DND-41 (cell line): ENCODE data around the gene SMC1B.

Source experiments
- EZH2 ChIP-seq: IDR thresholded peaks from 3 replicates; pipeline ENCODE4 v1.6.1; 2012; ENCODE audit warnings: borderline replicate concordance, low read depth, mild to moderate bottlenecking, moderate library complexity, low read length, inconsistent platforms; ENCODE audit not compliant: severe bottlenecking
- TF ChIP-seq, protein P1 (sequence below): IDR thresholded peaks from 2 replicates; pipeline ENCODE4 v1.5.1; 2012; ENCODE audit warnings: borderline replicate concordance, low read length, moderate library complexity, mild to moderate bottlenecking; ENCODE audit not compliant: poor library complexity, severe bottlenecking; ENCODE audit errors: extremely low read depth

DNA sequence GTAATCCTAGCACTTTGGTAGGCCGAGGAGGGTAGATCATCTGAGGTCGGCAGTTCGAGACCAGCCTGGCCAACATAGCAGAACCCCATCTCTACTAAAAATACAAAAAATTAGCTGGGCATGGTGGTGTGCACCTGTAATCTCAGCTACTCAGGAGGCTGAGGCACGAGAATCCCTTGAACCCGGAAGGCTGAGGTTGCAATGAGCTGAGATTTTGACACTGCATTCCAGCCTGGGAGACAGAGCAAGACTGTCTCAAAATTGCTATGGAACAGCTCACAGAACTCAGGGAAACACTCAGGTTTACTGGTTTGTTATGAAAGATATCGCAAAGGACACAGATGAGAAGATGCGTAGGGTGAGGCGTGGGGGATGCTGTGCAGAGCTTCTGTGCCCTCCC, 101.0 kb downstream of the SMC1B start:
- TF ChIP-seq, protein P1, sequence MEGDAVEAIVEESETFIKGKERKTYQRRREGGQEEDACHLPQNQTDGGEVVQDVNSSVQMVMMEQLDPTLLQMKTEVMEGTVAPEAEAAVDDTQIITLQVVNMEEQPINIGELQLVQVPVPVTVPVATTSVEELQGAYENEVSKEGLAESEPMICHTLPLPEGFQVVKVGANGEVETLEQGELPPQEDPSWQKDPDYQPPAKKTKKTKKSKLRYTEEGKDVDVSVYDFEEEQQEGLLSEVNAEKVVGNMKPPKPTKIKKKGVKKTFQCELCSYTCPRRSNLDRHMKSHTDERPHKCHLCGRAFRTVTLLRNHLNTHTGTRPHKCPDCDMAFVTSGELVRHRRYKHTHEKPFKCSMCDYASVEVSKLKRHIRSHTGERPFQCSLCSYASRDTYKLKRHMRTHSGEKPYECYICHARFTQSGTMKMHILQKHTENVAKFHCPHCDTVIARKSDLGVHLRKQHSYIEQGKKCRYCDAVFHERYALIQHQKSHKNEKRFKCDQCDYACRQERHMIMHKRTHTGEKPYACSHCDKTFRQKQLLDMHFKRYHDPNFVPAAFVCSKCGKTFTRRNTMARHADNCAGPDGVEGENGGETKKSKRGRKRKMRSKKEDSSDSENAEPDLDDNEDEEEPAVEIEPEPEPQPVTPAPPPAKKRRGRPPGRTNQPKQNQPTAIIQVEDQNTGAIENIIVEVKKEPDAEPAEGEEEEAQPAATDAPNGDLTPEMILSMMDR, result no peak
- TF ChIP-seq EZH2, result no peak
